GM12892 (cell line): ENCODE data around the gene NEDD4L.
"Not testable (repeated sequence)": the region's sequence is repeated elsewhere in the genome, so short reads cannot be mapped to it uniquely, and the experiment has no call there.

Experiments
- DNase-seq: peaks from one replicate; pipeline ENCODE4 v3.0.0; 2011; ENCODE audit not compliant: insufficient read length
- FAIRE-seq: peaks from 2 replicates; lab custom pipeline; 2011; peaks lifted over from hg19 to GRCh38; lab: Jason Lieb, UNC
- POLR2A ChIP-seq: IDR thresholded peaks from 2 replicates; pipeline ENCODE4 v1.6.1; 2011; ENCODE audit warnings: low read depth, low read length, control low read depth
- POLR2AphosphoS5 ChIP-seq: IDR thresholded peaks from 2 replicates; pipeline ENCODE4 v1.6.1; 2011; ENCODE audit warnings: low read depth, low read length, control low read depth
- TAF1 ChIP-seq: IDR thresholded peaks from 2 replicates; pipeline ENCODE4 v1.6.1; 2011; ENCODE audit warnings: low read depth, mild to moderate bottlenecking, control low read depth, low read length, borderline replicate concordance

Gene NEDD4L

DNA sequence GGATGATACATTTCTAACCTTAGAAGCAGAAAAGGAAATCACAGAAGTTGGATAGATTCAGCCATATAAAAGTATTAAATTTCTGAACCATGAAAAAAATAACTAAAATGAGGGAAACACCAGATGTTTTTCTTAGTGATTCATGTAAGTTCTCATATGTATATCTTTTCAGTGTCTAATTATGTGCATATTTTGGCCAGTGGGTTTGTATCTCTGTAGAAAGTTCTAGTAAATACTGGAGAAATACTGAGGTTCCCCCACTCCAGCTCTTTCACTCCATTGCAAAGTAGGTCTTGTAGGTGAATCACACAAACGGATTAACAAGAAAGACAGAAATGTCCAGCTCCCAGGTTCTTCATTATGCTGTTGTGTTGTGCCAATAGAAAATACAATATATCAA is 222.3 kb downstream of the NEDD4L start:
- FAIRE-seq (no peak), DNase-seq (no peak)
- TF ChIP-seq TAF1 (no peak), POLR2A (no peak), POLR2AphosphoS5 (no peak)

DNA sequence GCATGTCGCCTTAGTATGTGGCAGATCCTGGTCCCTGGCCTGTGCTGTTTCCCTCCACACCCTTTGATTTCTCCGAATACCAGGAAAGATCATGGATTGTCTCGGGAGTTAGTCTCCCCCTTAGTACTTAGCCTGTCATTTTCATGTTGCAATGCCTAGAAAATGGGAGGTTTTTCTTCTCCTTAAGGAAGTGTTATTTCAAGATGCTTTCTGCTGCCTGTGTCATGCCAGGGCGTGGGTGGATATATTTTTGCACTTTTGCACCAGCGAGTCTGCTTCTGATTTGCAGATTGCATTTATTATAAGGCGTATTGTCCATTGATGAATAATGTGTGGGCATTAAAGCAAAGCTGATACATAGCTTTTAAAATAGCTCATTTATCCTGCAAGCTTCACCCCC is 223.5 kb downstream of the NEDD4L start:
- DNase-seq = no peak
- TF ChIP-seq TAF1 = no peak
- TF ChIP-seq POLR2A = no peak
- TF ChIP-seq POLR2AphosphoS5 = no peak
- FAIRE-seq = no peak

DNA sequence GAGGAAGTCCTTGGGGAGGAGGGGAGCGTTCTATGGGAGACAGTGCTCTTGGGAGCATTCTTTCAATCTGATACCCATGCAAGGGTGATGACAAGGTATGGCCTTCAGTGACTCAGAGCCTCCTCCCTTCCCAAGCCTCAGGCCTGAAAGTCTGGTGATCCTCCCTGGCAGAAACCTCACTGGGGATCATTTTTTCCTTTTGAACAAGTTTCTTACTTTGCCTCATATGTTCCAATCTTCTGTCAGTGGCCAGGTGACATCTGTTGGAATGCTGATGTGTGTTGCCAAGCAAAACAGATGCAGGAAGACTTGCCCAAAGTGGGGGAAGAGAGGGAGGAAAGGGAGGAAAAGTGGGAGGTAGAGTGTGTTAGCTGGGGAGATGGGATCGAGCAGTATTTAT is 224.8 kb downstream of the NEDD4L start:
- DNase-seq (no peak), FAIRE-seq (no peak)
- TF ChIP-seq TAF1 (no peak), POLR2AphosphoS5 (no peak)

DNA sequence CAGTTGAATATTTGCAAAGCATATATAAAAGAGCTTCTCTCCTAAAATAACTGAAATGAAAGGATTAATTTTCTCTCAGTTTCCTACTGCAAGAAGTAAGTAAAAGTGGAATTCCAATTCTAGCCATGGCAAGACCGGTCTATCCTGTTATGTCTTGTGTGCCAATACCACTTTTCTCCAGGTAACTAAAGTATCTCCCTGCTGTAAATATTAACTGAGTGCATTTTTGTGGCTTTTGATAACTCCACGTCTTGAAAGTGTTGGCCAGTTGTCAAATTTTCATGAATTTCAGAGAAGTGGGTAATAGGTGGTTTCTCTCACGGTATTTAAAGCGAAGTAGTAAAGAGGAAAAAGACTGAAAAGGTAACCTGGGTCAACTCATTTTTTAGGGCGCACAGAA is 225.9 kb downstream of the NEDD4L start:
- no peak for FAIRE-seq
- TF ChIP-seq TAF1 (no peak), POLR2A (no peak), POLR2AphosphoS5 (no peak)
- DNase-seq = no peak

DNA sequence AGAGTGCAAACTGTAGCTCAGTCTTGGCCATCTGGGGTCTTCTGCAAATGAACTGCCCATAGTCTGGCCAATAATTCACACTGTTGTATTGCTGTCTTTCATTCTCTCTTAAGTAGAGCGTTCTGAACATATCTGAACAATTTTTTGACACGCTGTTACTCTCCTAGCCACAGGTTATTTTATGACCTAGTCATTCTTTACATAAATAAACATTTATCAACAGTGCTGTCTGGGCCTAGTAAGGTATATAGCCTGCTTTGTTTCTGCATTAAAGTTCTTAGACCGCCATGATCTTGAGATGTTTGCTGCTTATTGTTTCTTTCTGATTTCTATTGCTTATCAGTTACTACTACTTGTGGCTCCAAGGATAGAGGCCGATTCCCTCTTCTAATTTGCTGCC is 226.4 kb downstream of the NEDD4L start:
- DNase-seq (no peak), FAIRE-seq (no peak)
- no peak for TF ChIP-seq POLR2AphosphoS5
- TF ChIP-seq TAF1 = no peak
- no peak for TF ChIP-seq POLR2A

DNA sequence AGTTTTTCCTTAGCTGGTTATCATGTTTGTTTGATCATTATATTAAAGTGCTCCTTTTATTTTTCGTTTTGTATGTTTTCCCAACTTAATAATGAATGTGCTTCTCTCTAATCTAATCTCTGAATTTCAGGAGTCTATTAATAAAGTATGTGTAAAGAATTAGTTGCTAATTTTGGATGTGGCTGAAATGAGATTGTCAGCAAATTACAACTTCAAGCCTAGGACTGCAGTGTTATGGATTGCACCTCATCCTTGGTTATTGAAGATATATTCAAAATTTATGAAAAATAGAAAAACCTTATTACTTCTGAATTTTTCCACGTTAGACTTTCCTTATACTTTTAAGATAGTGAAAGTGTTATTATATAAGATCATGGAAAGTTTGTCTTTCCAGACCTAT is 227.7 kb downstream of the NEDD4L start:
- no peak for FAIRE-seq

DNA sequence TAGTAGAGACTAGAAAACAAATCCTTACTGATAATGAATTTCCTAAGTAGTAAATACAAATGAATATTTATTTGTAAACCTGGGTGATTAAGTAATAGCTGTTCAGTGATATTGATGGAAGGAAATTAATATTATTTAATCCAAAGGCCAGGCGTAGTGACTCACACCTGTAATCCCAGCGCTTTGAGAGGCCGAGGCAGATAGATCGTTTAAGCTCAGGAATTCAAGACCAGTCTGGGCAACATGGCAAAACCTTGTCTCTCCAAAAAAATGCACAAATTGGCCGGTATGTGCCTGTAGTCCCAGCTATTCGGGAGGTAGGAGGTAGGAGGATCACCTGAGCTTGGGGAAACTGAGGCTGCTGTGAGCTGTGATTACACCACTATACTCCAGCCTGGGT is 228.2 kb downstream of the NEDD4L start:
- DNase-seq (no peak), FAIRE-seq (no peak)
- TF ChIP-seq TAF1 = no peak
- TF ChIP-seq POLR2A = no peak
- TF ChIP-seq POLR2AphosphoS5 = no peak

More for the DNA sequence above, 227.7 kb downstream of the NEDD4L start:
- DNase-seq = no peak
- TF ChIP-seq POLR2A = no peak
- TF ChIP-seq POLR2AphosphoS5 = no peak
- TF ChIP-seq TAF1 = no peak

DNA sequence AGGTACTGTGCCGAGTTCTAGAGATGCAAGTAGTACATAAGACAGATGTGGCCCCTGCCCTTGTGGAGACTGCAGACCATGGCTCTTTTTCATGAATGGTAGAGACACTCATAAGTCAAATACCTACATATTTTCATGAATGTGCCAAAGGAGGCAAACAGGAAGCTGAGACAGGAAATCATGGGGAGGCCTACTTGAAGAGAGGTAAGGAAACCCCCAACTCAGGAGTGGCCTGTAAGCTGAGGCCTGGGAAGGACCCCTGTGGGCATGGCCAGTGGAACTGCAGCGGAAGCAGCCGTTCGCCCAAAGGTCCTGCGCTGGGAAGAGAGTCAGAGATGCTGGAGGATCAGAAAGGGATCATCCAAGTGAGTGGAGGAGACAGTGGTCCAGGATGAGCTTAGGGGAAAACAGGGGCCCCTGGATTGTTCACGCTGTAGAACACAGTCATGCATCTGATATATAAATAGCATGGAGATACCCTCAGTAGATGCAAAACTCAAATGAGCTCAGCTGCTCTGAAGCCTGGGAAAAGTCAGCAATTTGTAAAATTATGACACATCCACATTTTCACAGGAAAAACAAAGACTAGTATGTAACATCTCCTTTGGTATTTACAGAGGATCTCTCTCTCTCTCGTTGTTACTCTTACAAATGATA is 228.9 kb downstream of the NEDD4L start:
- DNase-seq (no peak), FAIRE-seq (no peak)
- TF ChIP-seq POLR2A (no peak), TAF1 (no peak), POLR2AphosphoS5 (no peak)

DNA sequence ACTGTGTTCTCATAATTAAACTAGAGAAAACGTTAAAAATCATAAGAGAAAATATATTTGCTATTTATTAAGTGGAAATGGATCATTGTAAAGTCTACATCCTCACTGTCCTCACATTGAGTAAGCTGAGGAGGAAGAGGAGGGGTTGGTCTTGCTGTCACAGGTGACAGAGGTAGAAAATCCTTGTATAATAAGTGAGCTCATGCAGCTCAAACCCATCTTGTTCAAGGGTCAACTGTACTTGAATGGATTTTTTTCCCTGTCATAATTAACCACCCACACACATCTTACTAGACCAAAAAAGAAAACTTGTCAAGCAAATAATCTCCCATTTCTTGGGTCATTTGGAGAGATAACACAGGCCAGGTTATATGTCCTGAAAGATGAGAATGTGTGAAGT is 231.2 kb downstream of the NEDD4L start:
- no peak for TF ChIP-seq TAF1
- no peak for TF ChIP-seq POLR2A
- TF ChIP-seq POLR2AphosphoS5 = no peak
- FAIRE-seq (no peak), DNase-seq (no peak)

DNA sequence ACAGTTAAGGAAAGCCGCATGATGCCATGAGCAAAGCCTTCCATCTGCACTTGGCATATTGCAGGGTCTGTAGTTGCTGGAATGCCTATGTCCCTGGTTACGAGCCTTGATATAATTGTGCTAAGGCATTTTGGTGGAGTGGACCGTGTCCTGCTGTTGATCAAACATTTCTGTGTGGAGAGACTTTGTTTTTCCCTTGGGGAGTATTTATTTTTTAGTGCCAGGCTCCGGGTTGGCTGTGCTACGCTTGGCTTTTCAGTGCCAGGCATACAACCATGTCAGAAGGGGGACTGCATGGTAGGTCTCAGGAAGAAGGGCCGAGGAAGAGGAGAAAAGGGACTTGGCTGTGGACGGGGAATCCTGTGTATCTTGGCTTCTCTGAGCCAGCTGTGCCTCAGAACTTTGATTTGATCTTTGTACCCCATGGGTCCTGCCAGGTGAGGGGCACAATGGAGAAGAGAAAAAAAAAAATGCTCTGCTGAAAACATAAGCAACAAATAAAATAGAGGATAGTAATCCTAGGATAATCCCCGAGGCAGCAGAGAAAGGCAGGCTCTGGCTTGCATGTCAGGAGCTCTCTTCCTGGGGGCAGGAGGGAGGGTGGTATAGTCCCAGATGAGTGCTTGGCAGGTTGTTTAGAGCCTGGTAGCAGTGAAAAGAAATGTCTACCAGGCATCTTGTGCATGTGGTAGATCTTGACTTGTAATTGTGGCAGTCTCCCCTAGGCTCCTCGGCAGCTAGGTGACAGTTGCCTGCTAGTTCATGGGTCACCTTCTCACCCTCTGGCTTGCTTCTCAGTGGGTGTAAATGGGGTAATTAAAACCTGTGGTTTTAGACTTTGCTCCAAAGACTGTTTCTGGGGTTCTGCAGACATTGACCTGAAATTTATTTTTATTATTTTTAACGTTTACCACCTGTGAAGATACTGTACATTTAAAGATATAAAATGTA is 233.0 kb downstream of the NEDD4L start:
- TF ChIP-seq POLR2AphosphoS5 (no peak), TAF1 (no peak), POLR2A (no peak)
- DNase-seq = no peak
- FAIRE-seq = no peak

DNA sequence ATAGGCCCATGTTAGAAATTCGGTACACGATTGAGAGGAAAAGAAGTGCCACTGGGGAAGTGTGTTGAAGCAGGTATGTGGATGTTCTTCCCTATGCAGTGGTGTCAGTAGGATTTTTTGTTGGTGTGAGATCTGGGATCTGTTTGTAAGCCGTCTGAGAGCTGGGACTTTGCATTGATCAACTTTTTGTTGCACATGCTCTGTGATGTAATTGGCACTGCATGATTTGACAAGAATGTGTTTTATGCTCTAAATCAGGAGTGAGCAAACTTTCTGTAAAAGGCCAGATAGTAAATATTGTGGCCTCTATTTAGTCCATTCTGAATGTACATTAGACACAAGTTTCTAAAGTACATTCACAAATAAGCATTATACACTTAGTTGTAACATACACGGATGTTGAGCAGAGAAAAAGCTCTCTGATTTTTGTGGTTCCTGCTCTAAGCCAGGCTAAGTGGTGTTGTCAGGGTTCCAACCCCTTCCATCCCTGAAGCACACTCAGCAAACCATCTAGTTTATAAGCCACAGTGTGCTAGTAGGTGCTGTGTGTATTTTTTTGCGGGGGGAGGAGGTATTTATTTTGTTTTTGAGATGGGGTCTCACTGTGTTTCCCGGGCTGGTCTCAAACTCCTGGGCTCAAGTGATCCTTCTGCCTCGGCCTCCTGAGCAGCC is 235.6 kb downstream of the NEDD4L start:
- FAIRE-seq (peak; percentile 38), DNase-seq (no peak)
- TF ChIP-seq POLR2A = no peak
- TF ChIP-seq POLR2AphosphoS5 = no peak
- no peak for TF ChIP-seq TAF1

DNA sequence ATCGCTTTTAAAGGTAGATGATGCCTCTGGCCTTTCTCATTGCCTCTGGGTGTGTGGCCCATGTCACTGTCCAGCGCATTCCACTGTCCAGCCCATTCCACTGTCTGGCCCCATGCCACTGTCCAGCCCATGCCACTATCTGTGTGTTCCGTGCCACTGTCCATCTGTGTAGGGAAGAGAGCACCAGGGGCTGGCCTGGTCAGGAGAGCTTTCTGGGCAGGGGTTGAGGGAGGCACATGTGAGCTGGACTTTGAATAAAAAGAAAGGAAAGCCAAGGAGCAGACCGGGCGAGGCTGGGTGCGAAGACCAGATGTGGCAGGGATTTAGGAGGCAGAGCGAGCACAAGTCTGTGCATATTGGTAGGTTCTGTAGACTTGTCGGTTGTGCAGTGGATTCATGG is 236.2 kb downstream of the NEDD4L start:
- TF ChIP-seq POLR2AphosphoS5 (no peak), POLR2A (no peak), TAF1 (no peak)
- no peak for FAIRE-seq
- DNase-seq = no peak

DNA sequence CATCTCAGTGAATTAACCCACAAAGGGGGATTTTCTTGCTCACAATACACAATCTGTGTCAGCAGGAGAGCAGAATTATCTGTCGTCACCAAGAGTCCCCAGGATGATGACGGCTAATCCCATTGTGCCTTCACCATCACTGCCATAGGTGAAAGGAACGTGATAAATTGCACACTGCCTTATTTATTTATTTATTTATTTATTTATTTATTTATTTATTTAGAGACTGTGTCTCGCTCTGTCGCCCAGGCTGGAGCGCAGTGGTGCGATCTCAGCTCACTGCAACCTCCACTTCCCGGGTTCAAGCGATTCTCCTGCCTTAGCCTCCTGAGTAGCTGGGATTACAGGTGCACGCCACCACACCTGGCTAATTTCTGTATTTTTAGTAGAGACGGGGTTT is 238.8 kb downstream of the NEDD4L start:
- FAIRE-seq, DNase-seq: not testable (repeated sequence)
